GM23338 (cell line): ENCODE measurements around the gene MYL11. TPM values are rescaled to one million over a fixed set of nuclear protein-coding genes. Genes with fewer than 3 reads are reported as not detected.

ENCODE experiments used
- ATAC-seq: fragments of 200-7000 bp; cut with Tn5 transposase; 3 replicates; pipeline ENCODE4 v1.9.1; 2020
- DNase-seq: peaks from one replicate; pipeline ENCODE4 v3.0.0-alpha.2; 2015; ENCODE audit warnings: low spot score
- H2AFZ ChIP-seq: fragments of 200-600 bp; sonication (generic); 2 replicates; pipeline ENCODE4 v1.8.0; 2016; ENCODE audit warnings: antibody characterized with exemption, mild to moderate bottlenecking, moderate library complexity
- H3F3A ChIP-seq: fragments of 200-600 bp; sonication (generic); replicated peaks from 2 replicates; pipeline ENCODE4 v1.8.0; 2017; ENCODE audit warnings: antibody characterized with exemption, mixed run types, low read depth
- H3K27ac ChIP-seq: fragments of 200-600 bp; sonication (generic); 2 replicates; pipeline ENCODE4 v1.6.1; 2016; ENCODE audit warnings: low read depth
- H3K27me3 ChIP-seq: fragments of 200-600 bp; sonication (generic); 2 replicates; pipeline ENCODE4 v1.8.0; 2016; ENCODE audit warnings: mild to moderate bottlenecking, mixed run types, moderate library complexity; ENCODE audit not compliant: insufficient read depth
- H3K36me3 ChIP-seq: fragments of 200-600 bp; sonication (generic); 2 replicates; pipeline ENCODE4 v1.8.0; 2016; ENCODE audit warnings: mild to moderate bottlenecking; ENCODE audit not compliant: insufficient read depth
- H3K4me1 ChIP-seq: fragments of 200-600 bp; sonication (generic); 2 replicates; pipeline ENCODE4 v1.8.0; 2016; ENCODE audit warnings: mild to moderate bottlenecking, moderate library complexity; ENCODE audit not compliant: insufficient read depth
- H3K4me2 ChIP-seq: fragments of 200-600 bp; sonication (generic); 2 replicates; pipeline ENCODE4 v1.7.1; 2017; ENCODE audit warnings: mixed run types
- H3K4me3 ChIP-seq: fragments of 200-600 bp; sonication (generic); 2 replicates; pipeline ENCODE4 v1.6.1; 2016; ENCODE audit warnings: mixed run types
- H3K79me2 ChIP-seq: fragments of 200-600 bp; sonication (generic); replicated peaks from 2 replicates; pipeline ENCODE4 v1.8.0; 2017; ENCODE audit warnings: mild to moderate bottlenecking; ENCODE audit not compliant: insufficient read depth
- H3K9me2 ChIP-seq: fragments of 200-600 bp; sonication (generic); 2 replicates; pipeline ENCODE4 v1.8.0; 2017; ENCODE audit not compliant: insufficient read depth
- H4K20me1 ChIP-seq: fragments of 200-600 bp; sonication (generic); replicated peaks from 2 replicates; pipeline ENCODE4 v1.8.0; 2017; ENCODE audit warnings: mild to moderate bottlenecking; ENCODE audit not compliant: insufficient read depth
- H3K27ac Mint-ChIP-seq: 2 replicates; pipeline ENCODE4 v1.8.0; 2020; ENCODE audit warnings: inconsistent platforms, mild to moderate bottlenecking, moderate library complexity, mixed read lengths
- H3K27me3 Mint-ChIP-seq: 3 replicates; pipeline ENCODE4 v1.8.0; 2022; ENCODE audit warnings: low read depth, mild to moderate bottlenecking, moderate library complexity, mixed read lengths, inconsistent platforms; ENCODE audit not compliant: insufficient read depth, poor library complexity
- H3K36me3 Mint-ChIP-seq: 3 replicates; pipeline ENCODE4 v1.8.0; 2021; ENCODE audit warnings: low read depth, mild to moderate bottlenecking, inconsistent platforms, moderate library complexity, mixed read lengths
- H3K4me1 Mint-ChIP-seq: 3 replicates; pipeline ENCODE4 v1.8.0; 2020; ENCODE audit warnings: mild to moderate bottlenecking, inconsistent platforms, mixed read lengths
- H3K4me3 Mint-ChIP-seq: 3 replicates; pipeline ENCODE4 v1.8.0; 2021; ENCODE audit warnings: moderate library complexity, mild to moderate bottlenecking, inconsistent platforms, mixed read lengths
- H3K9me3 Mint-ChIP-seq: 3 replicates; pipeline ENCODE4 v1.8.0; 2020; ENCODE audit warnings: moderate library complexity, mild to moderate bottlenecking, inconsistent platforms, mixed read lengths
- CREB1 ChIP-seq: fragments of 250-450 bp; sonication (Bioruptor Pico); IDR thresholded peaks from 2 replicates; pipeline ENCODE4 v1.5.0; 2020; ENCODE audit warnings: low read depth, mild to moderate bottlenecking, moderate library complexity
- CTCF ChIP-seq, 2 experiments: fragments of 200-600 bp in 1 of 2; sonication (generic) in 1 of 2; conservative IDR thresholded peaks; 2 replicates each; pipeline versions ENCODE4 v1.5.1 to v1.6.1; 2016 to 2017; ENCODE audit warnings: antibody characterized with exemption in 2 of 2, low read depth in 2 of 2, mild to moderate bottlenecking in 2 of 2, moderate library complexity in 1 of 2
- EZH2 ChIP-seq: fragments of 200-600 bp; sonication (generic); IDR thresholded peaks from one replicate; pipeline ENCODE4 v1.8.0; 2017; ENCODE audit warnings: antibody characterized with exemption, mild to moderate bottlenecking, low read depth; ENCODE audit not compliant: unreplicated experiment
- JUNB ChIP-seq: IDR thresholded peaks from one replicate; pipeline ENCODE4 v1.6.1; 2016; ENCODE audit warnings: antibody characterized with exemption; ENCODE audit not compliant: unreplicated experiment
- NANOG ChIP-seq: IDR thresholded peaks from 2 replicates; pipeline ENCODE4 v1.6.1; 2016; ENCODE audit warnings: antibody characterized with exemption, borderline replicate concordance
- POLR2AphosphoS5 ChIP-seq: IDR thresholded peaks from 2 replicates; pipeline ENCODE4 v1.6.1; 2016; ENCODE audit warnings: antibody characterized with exemption, low read depth
- STAT1 ChIP-seq: IDR thresholded peaks from one replicate; pipeline ENCODE4 v1.6.1; 2016; ENCODE audit warnings: antibody characterized with exemption; ENCODE audit not compliant: unreplicated experiment
- ZNF331 ChIP-seq: fragments of 250-450 bp; sonication (Bioruptor Pico); IDR thresholded peaks from 2 replicates; pipeline ENCODE4 v1.5.0; 2020; ENCODE audit warnings: low read depth, mild to moderate bottlenecking, moderate library complexity
- ZNF462 ChIP-seq: fragments of 250-450 bp; sonication (Bioruptor Pico); IDR thresholded peaks from 2 replicates; pipeline ENCODE4 v1.5.0; 2020; ENCODE audit warnings: mild to moderate bottlenecking, moderate library complexity
- polyA plus RNA-seq: library from polyadenylated mRNA; unstranded; fragments of >200 nt; fragmentation: Nextera tagmentation; extraction: Ambion mirVana; gene quantifications from 2 replicates; pipeline ENCODE4 v1.2.1, GENCODE V29; 2016
- total RNA-seq: library from RNA; depleted of rRNA; stranded (reverse); fragments of >200 nt; shearing (Covaris generic); gene quantifications from 2 replicates; pipeline ENCODE4 v1.2.3, GENCODE V29; 2014

Gene MYL11
- total and polyA plus RNA-seq, 2 experiments from 2014 or later: 3.5 TPM; not detected in 1

GRCh38 chr16:30361180-30361579 is 13.4 kb upstream of the MYL11 start (continued):
- TF ChIP-seq ZNF462: no peak
- no peak for TF ChIP-seq STAT1
- TF ChIP-seq POLR2AphosphoS5: no peak
- no peak for TF ChIP-seq CTCF (conservative IDR thresholded peaks at IDR 0.05; ENCODE audit: low read depth in 2 of 2)
- TF ChIP-seq CREB1 (CRISPR knock-in tag): no peak

- Histone ChIP-seq H3K4me2 (no peak overlapping the region), H3K4me3 (no peak overlapping the region), H3K27ac (no peak overlapping the region), H2AFZ (no peak overlapping the region), H3K9me2 (no peaks in the 10 kb centered on the region), H4K20me1 (peaks cover 14% of the 10 kb centered on the region), H3K27me3 (no peaks in the 10 kb centered on the region), H3F3A (no peaks in the 10 kb centered on the region), H3K36me3 (no peaks in the 10 kb centered on the region), H3K4me1 (peaks cover 11% of the 10 kb centered on the region), H3K79me2 (peaks cover 40% of the 10 kb centered on the region)
- DNase-seq: no peak
- Mint-ChIP-seq H3K27me3 (peaks cover 11% of the 10 kb centered on the region), H3K4me3 (no peak overlapping the region), H3K36me3 (peaks cover 24% of the 10 kb centered on the region), H3K9me3 (no peaks in the 10 kb centered on the region; the same call in 1 of the 3 replicates), H3K4me1 (peaks cover 27% of the 10 kb centered on the region), H3K27ac (no peak overlapping the region)
- TF ChIP-seq STAT1: no peak
- no peak for TF ChIP-seq NANOG
- no peak for TF ChIP-seq EZH2
- TF ChIP-seq ZNF331 (CRISPR knock-in tag): no peak
- TF ChIP-seq JUNB: no peak
- no peak for TF ChIP-seq ZNF462
- ATAC-seq: no peak
Measured at GRCh38 chr16:30365200-30365599, 9.4 kb upstream of the MYL11 start.
